ENCODE results near the gene YWHAH. TPM values are rescaled to one million over a fixed set of nuclear protein-coding genes. Genes with fewer than 3 reads are reported as not detected.

Gene YWHAH
- total RNA-seq, 1 donor: 146 TPM

DNA sequence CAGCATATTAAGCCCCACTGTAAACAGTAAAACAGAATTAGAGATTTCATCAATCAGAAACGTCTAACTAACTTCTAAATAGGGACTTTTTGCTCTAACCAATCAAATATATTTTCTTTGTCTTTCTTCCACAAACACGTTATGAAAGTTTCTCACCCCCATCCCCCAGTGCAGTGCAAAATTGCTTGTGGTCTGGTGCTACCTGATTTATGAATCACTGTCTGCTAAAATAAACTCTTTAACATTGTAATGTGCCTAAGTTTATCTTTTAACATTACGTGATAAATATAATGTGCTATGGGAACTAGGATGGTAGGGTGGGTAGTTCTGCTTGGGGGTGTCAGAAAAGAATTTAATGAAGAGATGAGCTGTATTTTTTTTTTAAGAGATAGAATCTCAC is 51.5 kb downstream of the YWHAH start:
- TF ChIP-seq, protein P1, sequence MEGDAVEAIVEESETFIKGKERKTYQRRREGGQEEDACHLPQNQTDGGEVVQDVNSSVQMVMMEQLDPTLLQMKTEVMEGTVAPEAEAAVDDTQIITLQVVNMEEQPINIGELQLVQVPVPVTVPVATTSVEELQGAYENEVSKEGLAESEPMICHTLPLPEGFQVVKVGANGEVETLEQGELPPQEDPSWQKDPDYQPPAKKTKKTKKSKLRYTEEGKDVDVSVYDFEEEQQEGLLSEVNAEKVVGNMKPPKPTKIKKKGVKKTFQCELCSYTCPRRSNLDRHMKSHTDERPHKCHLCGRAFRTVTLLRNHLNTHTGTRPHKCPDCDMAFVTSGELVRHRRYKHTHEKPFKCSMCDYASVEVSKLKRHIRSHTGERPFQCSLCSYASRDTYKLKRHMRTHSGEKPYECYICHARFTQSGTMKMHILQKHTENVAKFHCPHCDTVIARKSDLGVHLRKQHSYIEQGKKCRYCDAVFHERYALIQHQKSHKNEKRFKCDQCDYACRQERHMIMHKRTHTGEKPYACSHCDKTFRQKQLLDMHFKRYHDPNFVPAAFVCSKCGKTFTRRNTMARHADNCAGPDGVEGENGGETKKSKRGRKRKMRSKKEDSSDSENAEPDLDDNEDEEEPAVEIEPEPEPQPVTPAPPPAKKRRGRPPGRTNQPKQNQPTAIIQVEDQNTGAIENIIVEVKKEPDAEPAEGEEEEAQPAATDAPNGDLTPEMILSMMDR (IDR thresholded peaks at IDR 0.05; ENCODE audit: extremely low read depth, low read depth, low read length): no peak
- H2AFZ ChIP-seq (ENCODE audit: low read length): no peak overlapping the region
- H3K27ac ChIP-seq (ENCODE audit: low read depth, low read length): no peak overlapping the region
- no peaks in the 10 kb centered on the region for H4K20me1 ChIP-seq (ENCODE audit: insufficient read depth, low read length)
- H3K4me1 ChIP-seq (ENCODE audit: insufficient read depth, low read length): no peaks in the 10 kb centered on the region
- no peak for DNase-seq (ENCODE audit: insufficient read length, low spot score, missing footprints)
- H3K9me3 ChIP-seq (ENCODE audit: low read depth, low read length): no peaks in the 10 kb centered on the region
- H3K79me2 ChIP-seq (ENCODE audit: insufficient read depth, low read length): no peaks in the 10 kb centered on the region
- peaks cover under 1% of the 10 kb centered on the region for H3K27me3 ChIP-seq (ENCODE audit: insufficient read depth, low read length)
- no peak overlapping the region for H3K4me3 ChIP-seq (ENCODE audit: insufficient read depth, low read length)
- no peak overlapping the region for H3K4me2 ChIP-seq (ENCODE audit: insufficient read depth, low read length)
- no peaks in the 10 kb centered on the region for H3K36me3 ChIP-seq (ENCODE audit: insufficient read depth, low read length)

DNA sequence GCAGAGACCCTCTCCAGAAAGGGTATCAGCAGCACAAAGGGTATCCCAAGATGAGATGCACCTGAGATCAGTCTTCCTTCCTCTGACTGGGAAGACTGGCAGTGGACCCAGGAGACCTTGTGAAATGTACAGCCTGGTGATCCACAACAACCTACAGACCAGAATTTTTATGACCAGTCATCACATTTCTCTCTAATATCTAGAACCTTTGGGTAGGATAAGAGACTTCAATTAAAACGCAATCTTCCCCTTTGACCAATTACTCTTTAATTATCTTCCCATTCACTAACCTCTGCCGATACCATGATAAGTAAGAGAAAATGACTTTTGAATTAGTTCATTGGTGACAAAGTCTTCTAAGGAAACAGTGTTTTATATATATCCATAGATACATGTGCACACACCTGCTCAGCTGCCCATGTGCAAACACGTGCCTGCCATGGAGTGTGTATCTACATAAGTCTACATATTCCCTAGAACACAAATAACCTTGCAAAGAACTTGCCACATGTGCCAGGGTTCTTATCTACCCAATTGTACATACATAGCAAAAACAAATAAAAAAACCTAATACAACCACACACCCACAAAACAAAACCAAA is 54.5 kb downstream of the YWHAH start:
- Histone ChIP-seq H4K20me1 (ENCODE audit: insufficient read depth, low read length) (no peaks in the 10 kb centered on the region), H3K4me2 (ENCODE audit: insufficient read depth, low read length) (no peak overlapping the region), H3K79me2 (ENCODE audit: insufficient read depth, low read length) (no peaks in the 10 kb centered on the region), H3K27ac (ENCODE audit: low read depth, low read length) (no peak overlapping the region), H3K36me3 (ENCODE audit: insufficient read depth, low read length) (no peaks in the 10 kb centered on the region), H2AFZ (ENCODE audit: low read length) (no peak overlapping the region), H3K9me3 (ENCODE audit: low read depth, low read length) (no peaks in the 10 kb centered on the region), H3K27me3 (ENCODE audit: insufficient read depth, low read length) (no peaks in the 10 kb centered on the region), H3K4me1 (ENCODE audit: insufficient read depth, low read length) (no peaks in the 10 kb centered on the region), H3K4me3 (ENCODE audit: insufficient read depth, low read length) (no peak overlapping the region)
- TF ChIP-seq, protein P1 (IDR thresholded peaks at IDR 0.05; ENCODE audit: extremely low read depth, low read depth, low read length): no peak
- no peak for DNase-seq (ENCODE audit: insufficient read length, low spot score, missing footprints)

DNA sequence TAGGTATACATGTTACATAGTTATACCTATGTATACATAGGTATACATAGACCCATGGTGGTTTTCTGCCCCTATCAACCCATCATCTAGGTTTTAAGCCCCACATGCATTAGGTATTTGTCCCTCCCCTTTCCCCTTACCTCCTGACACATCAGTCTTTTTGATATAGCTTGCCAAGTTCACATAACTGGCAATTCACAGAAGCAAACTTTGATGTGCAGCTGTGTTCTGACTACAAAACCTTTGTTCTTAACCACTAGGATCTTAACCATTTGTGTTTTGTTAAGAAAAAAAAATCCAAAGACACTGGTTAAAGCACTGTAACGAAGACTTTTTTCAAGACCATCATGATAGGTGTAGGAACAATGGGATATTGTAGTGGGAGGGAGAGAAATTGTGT is 55.8 kb downstream of the YWHAH start:
- H3K4me1 ChIP-seq (ENCODE audit: insufficient read depth, low read length): no peaks in the 10 kb centered on the region
- no peaks in the 10 kb centered on the region for H3K9me3 ChIP-seq (ENCODE audit: low read depth, low read length)
- no peak overlapping the region for H2AFZ ChIP-seq (ENCODE audit: low read length)
- H3K36me3 ChIP-seq (ENCODE audit: insufficient read depth, low read length): no peaks in the 10 kb centered on the region
- DNase-seq (ENCODE audit: insufficient read length, low spot score, missing footprints): no peak
- H3K79me2 ChIP-seq (ENCODE audit: insufficient read depth, low read length): no peaks in the 10 kb centered on the region
- H4K20me1 ChIP-seq (ENCODE audit: insufficient read depth, low read length): no peaks in the 10 kb centered on the region
- no peak overlapping the region for H3K4me3 ChIP-seq (ENCODE audit: insufficient read depth, low read length)
- TF ChIP-seq, protein P1 (IDR thresholded peaks at IDR 0.05; ENCODE audit: extremely low read depth, low read depth, low read length): no peak
- H3K4me2 ChIP-seq (ENCODE audit: insufficient read depth, low read length): no peak overlapping the region
- H3K27me3 ChIP-seq (ENCODE audit: insufficient read depth, low read length): no peaks in the 10 kb centered on the region
- no peak overlapping the region for H3K27ac ChIP-seq (ENCODE audit: low read depth, low read length)

DNA sequence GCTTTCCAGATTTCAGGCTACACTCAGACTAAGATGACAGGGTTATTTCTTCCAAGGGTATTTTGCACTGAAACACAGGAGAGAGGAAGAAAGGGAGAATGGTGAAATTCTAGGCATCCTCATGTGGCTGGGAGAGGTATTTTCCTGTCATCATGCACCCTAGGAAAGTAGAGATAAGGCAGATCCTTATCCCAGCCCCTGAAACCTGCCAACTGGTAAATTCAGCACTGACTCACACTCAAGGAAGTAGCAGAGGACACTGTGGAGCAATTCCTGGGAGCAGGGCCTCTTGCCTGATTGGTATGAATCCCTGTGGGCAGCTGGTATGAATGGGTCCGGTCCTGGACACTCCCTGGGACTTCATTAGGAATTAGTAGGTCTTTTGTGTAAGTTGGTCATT is 61.1 kb downstream of the YWHAH start:
- Histone ChIP-seq H3K4me2 (ENCODE audit: insufficient read depth, low read length) (no peak overlapping the region), H3K27ac (ENCODE audit: low read depth, low read length) (no peak overlapping the region), H3K36me3 (ENCODE audit: insufficient read depth, low read length) (no peaks in the 10 kb centered on the region), H3K9me3 (ENCODE audit: low read depth, low read length) (no peaks in the 10 kb centered on the region), H3K4me1 (ENCODE audit: insufficient read depth, low read length) (no peaks in the 10 kb centered on the region), H2AFZ (ENCODE audit: low read length) (no peak overlapping the region), H3K79me2 (ENCODE audit: insufficient read depth, low read length) (no peaks in the 10 kb centered on the region), H3K27me3 (ENCODE audit: insufficient read depth, low read length) (no peaks in the 10 kb centered on the region), H3K4me3 (ENCODE audit: insufficient read depth, low read length) (no peak overlapping the region), H4K20me1 (ENCODE audit: insufficient read depth, low read length) (no peaks in the 10 kb centered on the region)
- TF ChIP-seq, protein P1 (IDR thresholded peaks at IDR 0.05; ENCODE audit: extremely low read depth, low read depth, low read length): no peak
- DNase-seq (ENCODE audit: insufficient read length, low spot score, missing footprints): no peak

Small RNA genes within 50 kb of the gene (small RNA-seq; reads per million reads assigned to genes)
- gene RN7SL305P: not detected

Other genes starting within 250 kb of the YWHAH start
- 20.3 and 22.1 TPM in 2 replicates for gene PRR14L, start 194.4 kb upstream of the YWHAH start, total RNA-seq
- 15.2 and 18.0 TPM in 2 replicates for gene DEPDC5, start 190.5 kb upstream of the YWHAH start, total RNA-seq
- gene SLC5A1, start 98.7 kb downstream of the YWHAH start, total RNA-seq: not detected in 2 replicates
- not detected in 2 replicates for gene C22orf42, start 214.8 kb downstream of the YWHAH start, total RNA-seq

Data from osteoblast (primary cell).